Neural progenitor cell (in vitro differentiated cells): Measurements from ENCODE around the gene C19orf38. TPM values are rescaled to one million over a fixed set of nuclear protein-coding genes. Genes with fewer than 3 reads are reported as not detected.

Source experiments
- DNase-seq: peaks from one replicate; pipeline ENCODE4 v3.0.0-alpha.2; 2016; ENCODE audit warnings: low spot score
- H2AFZ ChIP-seq: fragments of 200-600 bp; sonication (generic); replicated peaks from 2 replicates; pipeline ENCODE4 v1.6.1; 2016; ENCODE audit warnings: antibody characterized with exemption
- H3F3A ChIP-seq: fragments of 200-600 bp; sonication (generic); 2 replicates; pipeline ENCODE4 v1.6.1; 2016; ENCODE audit warnings: antibody characterized with exemption, low read depth
- H3K27ac ChIP-seq: fragments of 200-600 bp; sonication (generic); 2 replicates; pipeline ENCODE4 v1.5.1; 2016; ENCODE audit warnings: mild to moderate bottlenecking
- H3K27me3 ChIP-seq: fragments of 200-600 bp; sonication (generic); 2 replicates; pipeline ENCODE4 v1.6.1; 2016; ENCODE audit warnings: mild to moderate bottlenecking, moderate library complexity
- H3K36me3 ChIP-seq: fragments of 200-600 bp; sonication (generic); 2 replicates; pipeline ENCODE4 v1.5.1; 2016
- H3K4me1 ChIP-seq: fragments of 200-600 bp; sonication (generic); 2 replicates; pipeline ENCODE4 v1.6.1; 2016; ENCODE audit warnings: mixed run types
- H3K4me2 ChIP-seq: fragments of 200-600 bp; sonication (generic); 2 replicates; pipeline ENCODE4 v1.6.1; 2016
- H3K4me3 ChIP-seq: fragments of 200-600 bp; sonication (generic); 2 replicates; pipeline ENCODE4 v1.5.1; 2016
- H3K79me2 ChIP-seq: fragments of 200-600 bp; sonication (generic); 2 replicates; pipeline ENCODE4 v1.6.1; 2016; ENCODE audit warnings: low read depth
- H3K9ac ChIP-seq: fragments of 200-600 bp; sonication (generic); 2 replicates; pipeline ENCODE4 v1.6.1; 2016
- H3K9me3 ChIP-seq: fragments of 200-600 bp; sonication (generic); 2 replicates; pipeline ENCODE4 v1.5.1; 2016; ENCODE audit warnings: low read depth
- H4K20me1 ChIP-seq: fragments of 200-600 bp; sonication (generic); 2 replicates; pipeline ENCODE4 v1.6.1; 2016; ENCODE audit warnings: low read depth
- H3K27ac Mint-ChIP-seq: 3 replicates; pipeline ENCODE4 v1.8.0; 2021; ENCODE audit warnings: mixed read lengths
- H3K27me3 Mint-ChIP-seq: 2 replicates; pipeline ENCODE4 v1.8.0; 2022; ENCODE audit warnings: low read depth, mild to moderate bottlenecking, inconsistent platforms, moderate library complexity, mixed read lengths; ENCODE audit not compliant: insufficient read depth
- H3K36me3 Mint-ChIP-seq: 3 replicates; pipeline ENCODE4 v1.8.0; 2021; ENCODE audit warnings: mixed read lengths
- H3K4me1 Mint-ChIP-seq: 3 replicates; pipeline ENCODE4 v1.8.0; 2021; ENCODE audit warnings: mixed read lengths
- H3K4me3 Mint-ChIP-seq: 3 replicates; pipeline ENCODE4 v1.8.0; 2021; ENCODE audit warnings: mild to moderate bottlenecking, moderate library complexity, mixed read lengths
- H3K9me3 Mint-ChIP-seq: 3 replicates; pipeline ENCODE4 v1.8.0; 2020; ENCODE audit warnings: mixed read lengths
- EZH2 ChIP-seq: fragments of 200-600 bp; sonication (generic); IDR thresholded peaks from 2 replicates; pipeline ENCODE4 v1.6.1; 2017; ENCODE audit warnings: antibody characterized with exemption, mild to moderate bottlenecking, moderate library complexity
- EZH2phosphoT487 ChIP-seq: fragments of 200-600 bp; sonication (generic); IDR thresholded peaks from 2 replicates; pipeline ENCODE4 v1.6.1; 2017; ENCODE audit warnings: antibody characterized with exemption
- total RNA-seq: library from RNA; depleted of rRNA; stranded (reverse); fragments of >200 nt; gene quantifications from 2 replicates; pipeline ENCODE4 v1.2.3, GENCODE V29; 2015; ENCODE audit warnings: low replicate concordance
- TF ChIP-seq, protein P1 (sequence below): fragments of 200-600 bp; sonication (generic); IDR thresholded peaks from 2 replicates; pipeline ENCODE4 v1.5.1; 2017; ENCODE audit warnings: antibody characterized with exemption, mild to moderate bottlenecking

Gene C19orf38
- total RNA-seq, 1 donor from 2014 or later: not detected

DNA sequence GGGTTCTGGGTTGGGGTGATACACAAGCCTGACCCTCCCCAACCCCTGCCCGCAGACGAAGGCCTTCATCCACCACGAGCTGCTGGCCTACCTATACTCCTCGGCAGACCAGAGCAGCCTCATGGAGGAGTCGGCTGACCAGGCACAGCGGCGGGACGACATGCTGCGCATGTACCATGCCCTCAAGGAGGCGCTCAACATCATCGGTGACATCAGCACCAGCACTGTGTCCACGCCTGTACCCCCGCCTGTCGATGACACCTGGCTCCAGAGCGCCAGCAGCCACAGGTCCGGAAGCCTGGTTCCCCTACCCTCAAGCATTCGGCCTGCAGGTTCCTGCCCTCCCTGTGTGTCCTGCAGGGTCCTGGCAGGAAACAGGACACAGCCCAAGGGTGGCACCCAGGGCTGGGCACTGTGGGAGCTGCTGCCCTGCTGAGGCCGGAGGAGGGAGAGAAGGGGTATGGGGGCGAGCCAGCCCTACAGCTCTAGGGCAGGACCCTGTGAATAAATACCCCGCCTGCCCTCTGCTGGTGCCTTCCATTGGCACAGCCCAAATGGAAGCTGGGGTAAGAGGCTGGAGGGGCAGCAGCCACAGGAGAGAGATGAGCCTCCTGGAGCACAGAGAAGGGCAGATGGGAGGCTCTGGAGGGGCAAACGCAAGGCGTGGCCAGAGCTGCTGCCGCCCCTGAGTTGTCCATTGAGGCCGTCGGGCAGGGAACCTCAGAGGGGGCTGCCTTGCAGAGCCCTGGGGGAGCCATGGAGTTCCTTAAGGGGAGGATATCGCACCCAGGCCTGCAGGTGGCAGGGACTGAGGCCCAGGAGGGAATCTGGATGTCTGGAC is 19.0 kb upstream of the C19orf38 start:
- no peak overlapping the region for H3K4me3 Mint-ChIP-seq
- H3K9me3 Mint-ChIP-seq: no peaks in the 10 kb centered on the region
- no peaks in the 10 kb centered on the region for H3K9me3 ChIP-seq
- no peaks in the 10 kb centered on the region for H4K20me1 ChIP-seq
- peaks cover 18% of the 10 kb centered on the region for H3F3A ChIP-seq
- H3K36me3 ChIP-seq: no peaks in the 10 kb centered on the region
- H3K9ac ChIP-seq: no peak overlapping the region
- no peak for TF ChIP-seq EZH2
- TF ChIP-seq EZH2phosphoT487: no peak
- TF ChIP-seq, protein P1, sequence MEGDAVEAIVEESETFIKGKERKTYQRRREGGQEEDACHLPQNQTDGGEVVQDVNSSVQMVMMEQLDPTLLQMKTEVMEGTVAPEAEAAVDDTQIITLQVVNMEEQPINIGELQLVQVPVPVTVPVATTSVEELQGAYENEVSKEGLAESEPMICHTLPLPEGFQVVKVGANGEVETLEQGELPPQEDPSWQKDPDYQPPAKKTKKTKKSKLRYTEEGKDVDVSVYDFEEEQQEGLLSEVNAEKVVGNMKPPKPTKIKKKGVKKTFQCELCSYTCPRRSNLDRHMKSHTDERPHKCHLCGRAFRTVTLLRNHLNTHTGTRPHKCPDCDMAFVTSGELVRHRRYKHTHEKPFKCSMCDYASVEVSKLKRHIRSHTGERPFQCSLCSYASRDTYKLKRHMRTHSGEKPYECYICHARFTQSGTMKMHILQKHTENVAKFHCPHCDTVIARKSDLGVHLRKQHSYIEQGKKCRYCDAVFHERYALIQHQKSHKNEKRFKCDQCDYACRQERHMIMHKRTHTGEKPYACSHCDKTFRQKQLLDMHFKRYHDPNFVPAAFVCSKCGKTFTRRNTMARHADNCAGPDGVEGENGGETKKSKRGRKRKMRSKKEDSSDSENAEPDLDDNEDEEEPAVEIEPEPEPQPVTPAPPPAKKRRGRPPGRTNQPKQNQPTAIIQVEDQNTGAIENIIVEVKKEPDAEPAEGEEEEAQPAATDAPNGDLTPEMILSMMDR: peak; percentile 9
- H3K79me2 ChIP-seq: no peaks in the 10 kb centered on the region
- H3K4me1 ChIP-seq: no peaks in the 10 kb centered on the region
- H3K27ac Mint-ChIP-seq: no peak overlapping the region
- no peak overlapping the region for H3K4me2 ChIP-seq
- no peak overlapping the region for H3K27ac ChIP-seq
- H3K4me3 ChIP-seq: no peak overlapping the region
- no peaks in the 10 kb centered on the region for H3K27me3 ChIP-seq
- no peaks in the 10 kb centered on the region for H3K4me1 Mint-ChIP-seq
- H3K27me3 Mint-ChIP-seq: peaks cover 13% of the 10 kb centered on the region
- DNase-seq: peak; percentile 27
- H3K36me3 Mint-ChIP-seq: peaks cover 14% of the 10 kb centered on the region
- H2AFZ ChIP-seq: no peak overlapping the region

DNA sequence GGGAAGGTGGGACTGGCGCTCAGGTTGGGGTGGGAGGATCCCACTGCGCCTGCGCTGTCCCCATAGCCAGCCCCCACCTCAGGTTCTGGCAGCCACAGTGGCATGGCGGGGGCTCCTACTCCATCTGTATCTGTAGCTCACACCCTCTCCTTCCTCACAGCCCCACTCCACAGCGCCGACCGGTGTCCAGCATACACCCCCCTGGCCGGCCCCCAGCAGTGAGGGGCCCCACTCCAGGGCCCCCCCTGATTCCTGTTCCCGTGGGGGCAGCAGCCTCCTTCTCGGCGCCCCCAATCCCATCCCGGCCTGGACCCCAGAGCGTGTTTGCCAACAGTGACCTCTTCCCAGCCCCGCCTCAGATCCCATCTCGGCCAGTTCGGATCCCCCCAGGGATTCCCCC is 18.2 kb upstream of the C19orf38 start:
- Mint-ChIP-seq H3K27me3 (peaks cover 13% of the 10 kb centered on the region), H3K27ac (no peak overlapping the region), H3K4me3 (no peak overlapping the region), H3K4me1 (no peaks in the 10 kb centered on the region), H3K9me3 (no peaks in the 10 kb centered on the region), H3K36me3 (peaks cover 14% of the 10 kb centered on the region)
- DNase-seq: no peak
- Histone ChIP-seq H4K20me1 (no peaks in the 10 kb centered on the region), H3K9me3 (no peaks in the 10 kb centered on the region), H3K4me1 (no peaks in the 10 kb centered on the region), H3K79me2 (no peaks in the 10 kb centered on the region), H3K4me3 (no peak overlapping the region), H3F3A (peaks cover 23% of the 10 kb centered on the region), H3K4me2 (no peak overlapping the region), H2AFZ (no peak overlapping the region), H3K27me3 (no peaks in the 10 kb centered on the region), H3K27ac (no peak overlapping the region), H3K36me3 (no peaks in the 10 kb centered on the region), H3K9ac (no peak overlapping the region)
- TF ChIP-seq EZH2phosphoT487 (no peak), EZH2 (no peak)
- TF ChIP-seq, protein P1: no peak

DNA sequence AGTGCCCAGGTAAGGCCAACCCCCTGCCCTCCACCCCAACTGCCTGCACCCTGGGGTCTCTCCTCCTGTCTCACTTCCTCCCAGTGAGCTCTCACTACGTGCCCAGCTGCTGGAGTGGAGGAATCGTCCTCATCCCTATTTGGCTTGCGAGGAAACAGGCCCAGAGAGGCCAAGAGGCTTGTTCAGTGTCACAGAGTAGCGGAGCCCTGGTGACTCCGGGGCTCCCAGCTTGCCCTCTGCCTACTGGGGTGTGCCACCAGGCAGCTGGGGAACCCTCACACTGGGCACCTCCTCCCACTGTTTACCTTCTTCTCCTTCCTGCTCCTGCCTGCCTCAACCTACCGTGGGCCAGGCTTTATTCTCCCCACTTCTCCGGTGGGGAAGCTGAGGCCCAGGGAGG is 17.8 kb upstream of the C19orf38 start:
- H3K79me2 ChIP-seq: no peaks in the 10 kb centered on the region
- H3K27ac ChIP-seq: no peak overlapping the region
- no peak overlapping the region for H3K9ac ChIP-seq
- Mint-ChIP-seq H3K36me3 (peaks cover 14% of the 10 kb centered on the region), H3K4me1 (peaks cover under 1% of the 10 kb centered on the region), H3K27ac (no peak overlapping the region), H3K27me3 (peaks cover 14% of the 10 kb centered on the region), H3K9me3 (no peaks in the 10 kb centered on the region), H3K4me3 (no peak overlapping the region)
- no peaks in the 10 kb centered on the region for H3K27me3 ChIP-seq
- no peaks in the 10 kb centered on the region for H3K4me1 ChIP-seq
- H3K36me3 ChIP-seq: no peaks in the 10 kb centered on the region
- H2AFZ ChIP-seq: no peak overlapping the region
- TF ChIP-seq, protein P1: no peak
- TF ChIP-seq EZH2 (no peak), EZH2phosphoT487 (no peak)
- DNase-seq: no peak
- no peak overlapping the region for H3K4me3 ChIP-seq
- no peaks in the 10 kb centered on the region for H3K9me3 ChIP-seq
- peaks cover 27% of the 10 kb centered on the region for H3F3A ChIP-seq
- H3K4me2 ChIP-seq: no peak overlapping the region
- no peaks in the 10 kb centered on the region for H4K20me1 ChIP-seq
